MM.1S (cell line): ENCODE results near the gene ABHD18.

ENCODE experiments used
- CTCF ChIP-seq: fragments of 300-600 bp; sonication (generic); IDR thresholded peaks from 2 replicates; pipeline ENCODE4 v1.5.1; 2016; ENCODE audit warnings: antibody characterized with exemption, low read length, mixed read lengths
- EZH2 ChIP-seq: fragments of 300-600 bp; sonication (generic); optimal IDR thresholded peaks from 2 replicates; pipeline ENCODE3; 2017; ENCODE audit warnings: low read depth, mild to moderate bottlenecking, antibody characterized with exemption, low read length, mixed read lengths

GRCh38 chr4:128031756-128032384 lies 66.7 kb downstream of the ABHD18 start:
- TF ChIP-seq CTCF (no peak), EZH2 (no peak)
